ENCODE data around the gene C19orf73.
"Not testable (repeated sequence)": the region's sequence is repeated elsewhere in the genome, so short reads cannot be mapped to it uniquely, and the experiment has no call there.

Gene C19orf73

DNA sequence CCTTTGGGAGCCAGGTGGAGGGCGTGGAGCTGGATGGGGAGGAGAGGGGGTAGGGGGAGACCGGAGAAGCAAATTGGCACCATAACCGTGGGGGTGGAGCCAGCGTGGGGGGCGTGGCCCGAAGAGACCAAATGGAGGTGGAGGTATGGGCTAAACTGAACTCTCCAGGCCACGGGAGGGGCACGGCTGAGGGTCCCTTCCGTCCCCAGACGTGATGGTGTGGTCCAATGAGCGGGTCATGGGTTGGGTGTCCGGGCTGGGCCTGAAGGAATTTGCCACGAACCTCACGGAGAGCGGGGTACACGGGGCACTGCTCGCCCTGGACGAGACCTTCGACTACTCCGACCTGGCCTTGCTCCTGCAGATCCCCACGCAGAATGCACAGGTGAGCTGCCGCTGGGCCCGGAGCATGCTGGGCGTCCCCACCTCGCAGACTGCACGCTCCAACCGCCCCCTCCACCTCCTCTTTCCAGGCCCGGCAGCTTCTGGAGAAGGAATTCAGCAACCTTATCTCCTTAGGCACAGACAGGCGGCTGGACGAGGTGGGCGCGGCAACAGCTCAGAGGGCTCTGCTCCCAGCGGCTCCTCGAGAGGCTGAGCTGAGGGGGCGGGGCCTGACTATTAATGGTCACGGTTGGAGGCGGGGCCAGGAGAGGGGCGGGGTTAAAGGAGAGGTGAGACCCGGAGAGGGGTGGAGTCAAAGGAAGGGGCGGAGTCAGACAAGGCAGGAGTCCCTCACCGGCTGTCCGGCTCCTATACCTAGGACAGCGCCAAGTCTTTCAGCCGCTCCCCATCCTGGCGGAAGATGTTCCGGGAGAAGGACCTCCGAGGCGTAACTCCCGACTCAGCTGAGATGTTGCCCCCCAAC is 30.1 kb upstream of the C19orf73 start:
- peak; percentile 77 for DNase-seq

DNA sequence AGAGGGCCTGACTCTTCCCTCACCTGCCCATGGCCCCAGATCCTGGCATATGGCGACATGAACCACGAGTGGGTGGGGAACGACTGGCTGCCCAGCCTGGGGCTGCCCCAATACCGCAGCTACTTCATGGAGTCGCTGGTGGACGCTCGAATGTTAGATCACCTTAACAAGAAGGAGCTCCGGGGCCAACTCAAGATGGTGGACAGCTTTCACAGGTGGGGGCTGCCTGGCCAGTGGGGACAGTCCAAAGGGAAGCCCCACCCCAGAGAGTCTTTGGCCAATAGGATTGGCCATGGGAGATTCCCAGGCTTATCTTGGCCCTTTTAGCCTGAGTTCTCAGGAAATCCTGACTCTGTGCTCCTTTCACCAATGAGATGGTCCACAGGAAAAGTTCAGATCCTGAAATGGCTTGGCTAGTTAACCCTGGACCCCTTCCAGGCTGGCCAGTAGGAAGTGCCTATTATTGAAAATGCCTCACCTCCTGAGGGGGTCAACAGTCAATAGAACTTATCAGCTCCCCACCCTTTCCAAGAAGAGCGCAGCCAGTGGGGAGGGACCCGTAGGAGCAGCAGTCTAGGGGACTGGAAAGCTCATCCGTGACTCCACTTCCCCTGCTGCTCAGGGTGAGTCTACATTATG is 29.2 kb upstream of the C19orf73 start:
- no peak for DNase-seq

DNA sequence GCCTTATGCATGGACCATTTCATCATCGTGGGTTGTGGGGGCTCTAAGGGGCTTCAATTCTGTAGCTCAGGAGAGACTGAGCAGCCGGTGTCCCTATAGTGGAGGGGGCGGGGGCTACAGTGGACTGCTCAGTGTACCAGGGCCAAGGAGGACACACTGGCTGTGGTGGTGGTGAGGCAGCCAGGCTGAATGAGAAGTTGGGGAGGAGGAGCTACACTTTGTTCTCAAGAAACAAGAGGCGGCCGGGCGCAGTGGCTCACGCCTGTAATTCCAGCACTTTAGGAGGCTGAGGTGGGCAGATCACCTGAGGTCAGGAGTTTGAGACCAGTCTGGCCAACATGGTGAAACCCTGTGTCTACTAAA is 27.4 kb upstream of the C19orf73 start:
- not testable (repeated sequence) for DNase-seq

DNA sequence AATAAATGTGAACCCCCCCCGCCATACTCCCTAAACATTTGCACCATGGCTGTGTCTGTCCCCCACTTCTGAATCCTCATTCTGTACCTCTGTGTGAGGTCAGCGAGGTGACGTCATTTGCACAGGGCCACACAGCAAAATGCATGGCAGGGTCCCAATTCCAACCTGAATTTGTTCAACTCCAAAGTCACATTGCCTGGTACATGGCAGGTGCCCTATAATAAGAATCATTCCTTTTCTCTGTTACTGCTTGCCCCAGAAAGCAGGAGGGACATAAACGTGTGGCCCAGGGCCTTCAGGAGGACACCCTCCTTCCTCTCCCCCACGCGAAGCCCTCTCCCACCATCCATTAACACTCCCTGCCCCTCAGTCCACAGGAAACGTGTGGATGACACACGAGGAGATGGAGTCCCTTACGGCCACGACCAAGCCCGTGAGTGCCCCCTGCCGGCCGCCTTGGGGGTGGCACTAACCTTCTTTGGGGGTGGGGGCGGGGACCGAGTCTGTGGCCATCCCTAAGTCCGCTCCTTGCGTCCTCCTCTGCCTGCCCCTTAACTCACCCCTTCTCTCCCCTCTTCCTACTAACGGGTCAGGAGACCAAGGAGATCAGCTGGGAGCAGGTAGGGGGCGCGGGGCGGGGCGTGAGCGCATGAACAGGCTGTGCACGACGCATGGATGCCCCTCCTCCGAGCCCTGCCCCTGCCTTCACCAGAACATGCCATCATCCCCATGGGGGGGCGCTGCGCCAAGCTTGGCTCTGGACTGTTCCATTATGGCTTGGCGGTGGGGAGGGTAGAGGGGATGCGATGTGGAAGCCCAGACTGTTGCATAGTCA is 26.8 kb upstream of the C19orf73 start:
- DNase-seq: peak; percentile 80

DNA sequence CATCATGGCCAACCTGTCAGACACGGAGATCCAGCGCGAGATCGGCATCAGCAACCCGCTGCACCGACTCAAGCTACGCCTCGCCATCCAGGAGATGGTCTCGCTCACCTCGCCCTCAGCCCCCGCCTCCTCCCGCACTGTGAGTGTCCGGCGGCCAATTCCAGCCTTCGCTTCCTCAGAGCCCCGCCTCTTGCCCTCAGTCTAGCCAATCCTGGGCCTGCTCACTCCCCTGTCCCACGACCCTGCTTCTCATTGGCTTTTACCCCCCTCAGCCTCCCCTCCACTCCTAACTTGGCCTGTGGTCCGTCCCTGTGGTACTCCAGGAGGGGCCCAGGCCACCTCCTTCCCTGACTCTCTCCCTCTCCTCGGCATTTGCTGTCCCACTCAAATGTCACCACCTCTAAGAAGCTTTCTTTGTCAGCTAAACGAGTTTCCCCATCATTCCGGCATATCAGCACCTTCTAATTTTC is 24.0 kb upstream of the C19orf73 start:
- peak; percentile 60 for DNase-seq

DNA sequence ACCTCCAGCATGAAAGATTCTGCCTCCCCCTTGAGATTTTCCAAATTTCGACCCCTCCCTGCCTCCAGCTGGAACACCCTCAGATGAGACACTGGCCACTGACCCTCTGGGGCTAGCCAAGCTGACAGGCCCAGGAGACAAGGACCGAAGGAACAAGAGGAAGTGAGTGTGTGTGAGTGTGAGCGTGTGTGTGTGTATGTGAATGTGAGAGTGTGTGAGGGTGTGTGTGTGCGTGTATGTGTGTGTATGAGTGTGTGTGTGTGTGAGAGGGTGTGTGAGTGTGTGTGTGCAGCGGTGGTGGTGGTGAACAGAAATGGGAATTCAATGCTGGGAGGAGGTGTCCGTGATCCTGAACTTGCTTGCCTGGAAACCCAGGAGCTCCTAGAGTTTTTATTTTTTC is 22.4 kb upstream of the C19orf73 start:
- DNase-seq: no peak

DNA sequence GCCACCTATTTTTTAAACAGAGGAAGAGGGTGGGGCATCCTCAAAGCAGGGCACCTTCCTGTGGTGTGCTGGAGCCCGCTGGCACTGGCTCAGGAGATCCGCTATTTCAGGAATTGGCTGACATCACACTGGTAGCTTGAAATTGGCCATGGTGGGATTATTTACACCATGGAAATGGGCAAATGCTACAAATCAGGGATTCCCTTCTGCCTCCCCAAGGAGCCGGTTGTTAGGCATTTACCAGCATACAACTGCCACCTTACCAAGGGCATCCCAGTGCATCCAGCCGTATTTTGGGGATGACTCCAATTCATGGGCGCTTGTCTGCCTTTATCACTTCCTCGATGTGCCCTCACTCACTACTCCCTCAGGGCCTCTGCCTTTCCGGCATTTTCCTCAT is 22.0 kb upstream of the C19orf73 start:
- DNase-seq: no peak

DNA sequence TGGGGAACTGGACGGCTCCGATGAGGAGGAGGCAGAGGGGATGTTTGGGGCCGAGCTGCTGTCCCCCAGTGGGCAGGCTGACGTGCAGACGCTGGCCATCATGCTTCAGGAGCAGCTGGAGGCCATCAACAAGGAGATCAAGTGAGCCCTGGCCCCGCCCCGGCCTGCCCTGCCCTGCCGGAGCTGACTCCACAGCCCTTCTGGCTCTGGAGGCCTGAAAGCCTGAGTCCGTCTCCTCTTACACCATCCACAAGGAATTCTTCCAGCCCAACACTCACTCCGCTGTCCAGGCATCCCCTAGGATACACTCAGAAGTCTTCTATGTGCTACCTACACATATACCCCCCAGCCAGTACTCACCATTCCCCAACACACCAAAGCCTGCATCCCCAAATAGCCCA is 17.8 kb upstream of the C19orf73 start:
- no peak for DNase-seq

DNA sequence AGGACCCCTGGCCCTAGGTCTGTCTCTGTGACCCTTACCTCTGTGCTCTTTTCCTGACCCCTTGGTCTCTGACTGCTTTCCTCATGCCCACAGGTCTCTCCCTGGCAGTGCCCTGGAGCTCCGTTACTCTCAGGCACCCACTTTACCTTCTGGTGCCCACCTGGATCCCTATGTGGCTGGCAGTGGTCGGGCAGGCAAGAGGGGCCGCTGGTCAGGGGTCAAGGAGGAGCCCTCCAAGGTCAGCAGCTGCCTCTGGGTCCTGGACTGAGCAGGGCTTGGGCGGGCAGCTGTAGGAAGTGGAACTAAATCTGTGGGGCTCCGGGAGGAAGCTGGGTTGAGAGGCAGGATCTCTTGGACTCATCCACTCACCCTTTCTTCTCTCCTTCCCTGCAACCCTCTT is 16.7 kb upstream of the C19orf73 start:
- no peak for DNase-seq

DNA sequence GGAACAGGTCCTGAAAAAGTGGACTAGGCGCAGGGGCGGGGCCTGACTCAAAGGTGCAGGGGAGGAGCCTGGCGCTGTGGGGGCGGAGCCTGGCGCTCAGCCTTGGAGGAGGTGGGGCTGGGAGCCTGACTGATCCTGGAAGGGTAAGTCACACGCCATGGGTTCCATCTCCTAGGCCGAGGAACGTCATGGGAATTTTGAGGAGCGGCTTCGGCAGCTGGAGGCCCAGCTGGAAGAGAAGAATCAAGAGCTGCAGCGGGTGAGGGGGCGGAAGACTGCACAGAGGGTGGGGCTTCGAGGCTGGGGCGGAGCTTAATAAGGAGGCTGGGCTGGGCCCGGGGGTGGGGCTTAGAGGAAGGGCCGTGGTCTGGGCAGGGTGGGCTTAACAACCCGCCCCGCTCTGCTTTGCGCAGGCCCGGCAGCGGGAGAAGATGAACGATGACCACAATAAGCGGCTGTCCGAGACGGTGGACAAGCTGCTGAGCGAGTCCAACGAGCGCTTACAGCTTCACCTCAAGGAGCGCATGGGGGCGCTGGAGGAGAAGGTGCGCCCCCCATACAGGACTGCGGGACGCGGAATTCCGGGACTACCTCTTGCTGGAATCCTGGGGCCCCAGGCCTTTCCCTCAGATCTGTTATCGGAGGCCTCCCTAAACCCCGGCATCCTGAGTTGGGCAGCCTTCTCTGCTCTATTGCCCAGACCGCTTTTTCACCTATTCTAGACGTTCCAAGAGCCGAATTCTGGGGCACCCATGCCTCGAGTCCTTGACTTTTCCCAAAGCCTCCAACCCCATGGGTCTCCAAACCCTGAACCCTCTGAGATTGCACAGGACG is 14.9 kb upstream of the C19orf73 start:
- DNase-seq: peak; percentile 49

DNA sequence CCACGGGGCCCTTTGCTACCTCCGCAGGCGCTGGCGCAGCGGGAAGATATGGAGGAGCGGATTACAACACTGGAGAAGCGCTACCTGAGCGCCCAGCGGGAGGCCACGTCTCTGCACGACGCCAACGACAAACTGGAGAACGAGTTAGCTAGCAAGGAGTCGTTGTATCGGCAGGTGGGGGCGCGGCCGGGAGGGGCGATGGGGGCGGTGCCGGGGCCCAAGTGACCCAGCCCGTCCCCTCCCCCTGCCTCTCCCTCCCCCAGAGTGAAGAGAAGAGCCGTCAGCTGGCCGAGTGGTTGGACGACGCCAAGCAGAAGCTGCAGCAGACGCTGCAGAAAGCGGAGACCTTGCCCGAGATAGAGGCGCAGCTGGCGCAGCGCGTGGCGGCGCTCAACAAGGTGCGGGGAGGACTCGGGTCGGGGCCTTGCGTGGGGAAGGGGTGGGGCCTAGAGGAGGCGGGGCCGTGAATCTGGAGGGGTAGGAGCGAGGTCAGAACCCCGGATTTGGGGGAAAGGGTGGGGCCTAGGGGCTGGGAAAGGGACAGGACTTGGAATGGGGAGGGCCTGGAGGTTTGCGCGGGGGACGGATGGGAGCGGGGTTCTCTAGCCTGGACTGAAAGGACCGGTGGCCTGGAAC is 14.1 kb upstream of the C19orf73 start:
- peak; percentile 36 for DNase-seq

DNA sequence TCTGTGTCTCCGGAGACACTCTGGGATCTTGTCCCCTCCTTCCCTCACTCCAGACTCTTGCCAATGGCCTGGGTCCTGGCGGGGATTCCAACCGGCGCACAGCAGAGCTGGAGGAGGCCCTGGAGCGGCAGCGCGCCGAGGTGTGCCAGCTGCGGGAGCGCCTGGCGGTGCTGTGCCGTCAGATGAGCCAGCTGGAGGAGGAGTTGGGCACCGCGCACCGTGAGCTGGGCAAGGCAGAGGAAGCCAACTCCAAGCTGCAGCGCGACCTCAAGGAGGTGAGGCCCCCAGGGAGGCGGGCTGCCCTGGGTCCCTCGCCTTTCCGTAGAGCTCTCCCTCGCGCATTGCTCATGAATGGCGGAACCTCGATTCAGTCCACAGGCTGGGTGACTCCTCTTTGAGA is 11.4 kb upstream of the C19orf73 start:
- DNase-seq: no peak

DNA sequence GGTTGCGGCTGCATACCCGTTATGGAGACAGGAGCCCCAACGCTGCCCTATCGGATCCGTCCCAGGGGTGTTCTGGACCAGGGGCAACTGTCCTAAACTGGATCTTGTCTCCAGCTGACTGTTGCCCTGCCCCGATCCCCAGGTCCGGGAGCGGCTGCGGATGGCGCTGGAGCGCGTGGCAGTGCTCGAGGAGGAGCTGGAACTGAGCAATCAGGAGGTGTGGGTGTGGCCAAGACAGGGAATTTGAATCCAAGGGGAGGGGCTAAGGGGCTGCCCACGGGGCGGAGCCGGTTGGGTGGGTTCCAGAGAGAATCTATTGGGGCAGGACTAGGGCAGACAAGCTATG is 10.3 kb upstream of the C19orf73 start:
- DNase-seq: no peak

DNA sequence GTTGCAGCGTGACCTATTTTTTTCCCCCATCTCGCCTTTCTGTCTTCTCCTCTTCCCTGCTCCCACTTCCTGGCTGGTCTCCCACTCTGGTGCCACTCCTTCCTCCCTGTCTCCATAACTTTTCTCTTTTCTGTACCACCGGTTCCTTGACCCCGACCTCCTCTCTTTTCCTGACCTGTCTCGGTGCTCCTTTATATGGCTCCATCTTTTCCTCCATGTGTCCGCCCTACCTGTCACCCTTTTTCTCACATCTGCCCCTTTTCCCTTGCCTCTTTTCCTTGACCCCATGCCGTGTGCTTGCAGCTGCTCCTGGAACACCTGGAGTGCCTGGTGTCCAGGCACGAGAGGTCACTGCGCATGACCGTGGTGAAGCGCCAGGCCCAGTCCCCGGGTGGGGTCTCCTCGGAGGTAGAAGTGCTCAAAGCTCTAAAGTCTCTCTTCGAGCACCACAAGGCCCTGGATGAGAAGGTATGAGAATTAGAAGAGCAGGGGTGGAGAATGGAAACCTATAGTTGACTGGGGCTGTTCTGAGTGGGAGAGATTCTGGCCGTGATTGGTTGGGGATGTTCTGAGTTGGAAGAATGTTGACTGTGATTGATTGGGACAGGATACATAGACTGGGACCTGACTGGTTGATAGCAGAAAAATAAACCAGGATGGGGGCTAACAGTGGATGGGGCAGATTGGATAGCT is 9.7 kb upstream of the C19orf73 start:
- no peak for DNase-seq

DNA sequence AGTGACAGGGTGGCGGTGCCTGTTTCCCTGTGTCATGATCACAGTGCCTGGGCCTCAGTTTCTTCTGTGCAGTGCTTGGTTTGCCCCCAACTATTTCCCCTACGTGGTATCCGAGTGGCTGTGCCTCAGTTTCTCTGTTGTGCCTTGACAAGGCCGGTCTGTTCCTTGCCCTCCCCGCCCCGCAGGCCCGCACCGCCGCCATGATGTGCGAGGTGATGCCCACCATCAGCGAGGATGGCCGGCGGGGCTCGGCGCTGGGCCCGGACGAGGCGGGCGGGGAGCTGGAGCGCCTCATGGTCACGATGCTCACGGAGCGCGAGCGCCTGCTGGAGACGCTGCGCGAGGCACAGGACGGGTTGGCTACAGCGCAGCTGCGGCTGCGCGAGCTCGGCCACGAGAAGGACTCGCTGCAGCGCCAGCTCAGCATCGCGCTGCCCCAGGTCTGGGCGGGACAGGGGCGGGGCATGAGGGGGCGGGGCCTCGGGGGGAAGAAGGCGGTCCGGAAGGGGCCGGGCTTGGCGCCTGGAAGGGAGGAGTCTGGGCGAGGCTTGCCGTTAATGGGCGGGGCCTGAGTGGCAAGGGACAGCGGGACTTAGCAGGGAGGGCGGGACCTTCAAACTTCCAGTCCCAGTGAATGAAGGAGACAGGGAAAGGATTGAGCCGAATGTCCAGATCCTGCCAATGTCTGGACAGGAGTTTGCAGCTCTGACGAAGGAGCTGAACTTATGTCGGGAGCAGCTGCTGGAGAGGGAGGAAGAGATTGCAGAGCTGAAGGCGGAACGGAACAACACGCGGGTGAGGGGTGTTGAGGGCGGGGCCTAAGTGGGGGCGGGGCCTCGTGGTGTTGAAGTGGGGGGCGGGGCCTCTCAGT is 9.0 kb upstream of the C19orf73 start:
- peak; percentile 93 for DNase-seq

DNA sequence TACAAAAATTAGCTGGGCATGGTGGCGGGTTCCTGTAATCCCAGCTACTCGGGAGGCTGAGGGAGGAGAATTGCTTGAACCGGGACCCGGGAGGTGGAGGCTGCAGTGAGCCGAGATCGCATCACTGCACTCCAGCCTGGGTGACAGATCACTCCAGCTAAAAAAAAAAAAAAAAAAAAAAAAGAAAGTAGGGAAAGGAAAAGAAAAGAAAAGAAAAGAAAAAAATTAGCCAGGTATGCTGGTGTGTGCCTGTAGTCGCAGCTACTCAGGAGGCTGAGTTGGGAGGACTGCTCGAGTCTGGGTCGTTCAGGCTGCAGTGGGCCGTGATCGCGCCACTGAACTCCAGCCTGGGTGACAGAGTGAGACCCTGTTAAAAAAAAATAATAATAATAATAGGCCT is 8.3 kb upstream of the C19orf73 start:
- not testable (repeated sequence) for DNase-seq

DNA sequence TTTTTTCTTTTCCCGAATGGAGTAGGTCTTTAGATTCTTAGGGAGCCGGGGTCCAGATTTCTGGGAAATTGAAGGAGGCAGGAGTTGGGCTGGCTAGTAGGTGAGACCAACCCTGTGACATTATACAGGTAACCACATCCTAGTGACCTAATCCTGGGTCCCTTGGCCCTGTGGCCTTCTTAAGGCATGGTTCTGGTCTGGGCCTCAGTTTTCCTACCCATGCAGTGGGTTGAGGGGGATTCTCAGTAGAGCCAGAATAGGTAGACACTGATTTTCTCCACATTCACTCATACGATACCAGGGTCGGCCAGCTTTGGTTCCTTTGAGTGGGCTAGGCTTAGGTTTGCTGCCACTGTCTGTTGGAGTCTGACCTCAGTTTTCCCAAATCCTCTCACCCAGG is 7.6 kb upstream of the C19orf73 start:
- DNase-seq: no peak

DNA sequence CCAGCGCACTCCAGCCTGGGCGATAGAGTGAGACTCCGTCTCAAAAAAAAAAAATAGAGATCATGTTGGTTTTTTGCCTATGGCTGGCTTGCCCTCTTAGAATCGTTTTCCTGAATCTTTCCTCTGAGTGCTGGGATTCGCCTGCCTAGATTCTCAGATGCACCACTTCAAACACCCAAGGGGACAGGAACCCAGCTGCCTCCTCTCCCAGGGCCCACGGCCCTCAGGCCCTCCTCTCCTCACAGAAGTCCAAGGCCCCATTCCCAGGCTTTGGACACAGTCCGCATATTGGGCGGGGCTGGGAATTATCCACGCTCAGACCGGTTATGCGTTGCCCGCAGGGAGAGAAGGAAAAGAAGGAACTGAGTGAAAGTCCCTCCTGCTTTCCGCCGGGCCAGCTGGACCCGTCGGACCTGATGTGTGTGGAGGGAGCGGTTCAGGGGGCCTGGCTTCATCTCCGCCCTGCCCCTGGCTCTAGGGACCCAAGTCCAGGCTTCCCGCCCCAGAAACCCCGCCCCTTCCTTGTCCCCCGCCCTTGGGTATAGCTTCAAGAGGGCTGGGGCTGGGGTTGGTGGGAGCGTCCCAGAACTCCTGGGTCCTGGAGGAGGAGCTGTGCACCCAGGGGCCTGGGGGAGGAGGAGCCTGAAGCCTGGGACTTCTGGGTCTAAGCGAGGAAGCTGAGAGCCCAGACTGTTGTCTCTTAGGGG is 6.2 kb upstream of the C19orf73 start:
- no peak for DNase-seq

DNA sequence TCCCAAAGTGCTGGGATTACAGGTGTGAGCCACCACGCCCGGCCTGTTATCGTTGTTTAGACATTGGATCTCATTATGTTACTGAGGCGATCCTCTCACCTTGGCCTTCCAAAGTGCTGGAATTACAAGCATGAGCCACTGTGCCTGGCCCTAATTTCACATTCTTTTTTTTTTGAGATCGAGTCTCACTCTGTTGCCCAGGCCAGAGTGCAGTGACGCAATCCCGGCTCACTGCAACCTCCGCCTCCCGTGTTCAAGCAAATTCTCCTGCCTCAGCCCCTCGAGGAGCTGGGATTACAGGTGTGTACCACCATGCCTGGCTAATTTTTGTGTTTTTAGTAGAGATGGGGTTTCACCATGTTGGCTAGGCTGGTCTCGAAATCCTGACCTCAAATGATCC is 4.3 kb upstream of the C19orf73 start:
- not testable (repeated sequence) for DNase-seq

DNA sequence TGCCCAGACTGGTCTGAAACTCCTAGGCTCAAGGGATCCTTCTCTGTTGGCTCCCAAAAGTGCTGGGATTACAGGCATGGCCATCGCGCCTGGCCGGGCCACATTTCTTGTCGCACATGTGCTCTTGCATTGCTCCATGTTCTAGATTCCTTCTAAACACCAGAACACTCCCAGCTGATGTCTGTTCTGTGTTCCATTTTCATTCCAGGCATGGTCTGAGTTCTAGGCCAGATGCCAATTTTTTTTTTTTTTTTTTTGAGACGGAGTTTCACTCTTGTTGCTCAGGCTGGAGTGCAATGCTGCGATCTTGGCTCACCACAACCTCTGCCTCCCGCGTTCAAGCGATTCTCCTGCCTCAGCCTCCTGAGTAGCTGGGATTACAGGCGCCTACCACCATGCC is 2.9 kb upstream of the C19orf73 start:
- DNase-seq: not testable (repeated sequence)
